ENCODE results near the gene DNAAF2.
"Not testable (repeated sequence)": the region's sequence is repeated elsewhere in the genome, so short reads cannot be mapped to it uniquely, and the experiment has no call there.

The DNAAF2 gene

DNA sequence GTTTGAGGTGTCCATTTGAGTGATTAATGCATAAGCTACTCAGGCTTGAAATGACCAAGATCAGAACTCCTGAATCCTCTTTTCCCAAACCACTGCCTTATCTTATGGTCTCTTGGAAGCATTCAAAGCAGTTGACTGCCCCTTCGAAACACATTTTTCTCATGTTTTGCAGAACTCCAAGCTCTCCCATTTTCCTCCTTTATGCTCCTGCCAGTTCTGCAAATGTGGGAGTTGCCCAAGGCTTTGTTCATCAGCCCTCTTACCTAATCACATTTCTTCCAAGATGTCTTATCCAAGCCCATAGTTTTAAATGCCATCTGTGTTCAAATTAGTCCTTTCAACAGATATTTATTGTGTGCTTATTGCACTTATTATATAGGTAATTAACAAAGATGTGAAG, 1.8 kb upstream of the DNAAF2 start:
- CTCF ChIA-PET: no interaction called here
- no peak for DNase-seq
- H3K4me3 Mint-ChIP-seq: peak overlapping the region; percentile 90
- peaks cover 49% of the 10 kb centered on the region for H3K4me1 Mint-ChIP-seq
- no peak overlapping the region for H3K27ac Mint-ChIP-seq
- peaks cover 38% of the 10 kb centered on the region for H3K36me3 Mint-ChIP-seq
- H3K27me3 Mint-ChIP-seq: no peaks in the 10 kb centered on the region
- H3K9me3 Mint-ChIP-seq: no peaks in the 10 kb centered on the region

GRCh38 chr14:49633640-49634546, 1.2 kb downstream of the DNAAF2 start:
- Mint-ChIP-seq H3K4me3 (peak overlapping the region; percentile 90), H3K9me3 (no peaks in the 10 kb centered on the region), H3K36me3 (peaks cover 25% of the 10 kb centered on the region), H3K27ac (peak overlapping the region; percentile 95), H3K27me3 (no peaks in the 10 kb centered on the region), H3K4me1 (peaks cover 59% of the 10 kb centered on the region)
- CTCF ChIA-PET: interaction anchor here (0.5 to 3.3 kb wide), 15 partner anchors 10 to 229 kb away, joined by 3 to 27 read pairs (median 7); partner anchors contain the start of genes KLHDC2, MGAT2, NEMF and RPL36AL
- DNase-seq: peak; percentile 96

- CTCF ChIA-PET: interaction anchor here (0.9 to 2.0 kb wide), 2 partner anchors 9 to 205 kb away, joined by 4 to 18 read pairs; no protein-coding TSS in a partner anchor
- peaks cover 47% of the 10 kb centered on the region for H3K36me3 Mint-ChIP-seq
- H3K9me3 Mint-ChIP-seq: no peaks in the 10 kb centered on the region
- no peak for DNase-seq
- peaks cover 51% of the 10 kb centered on the region for H3K4me1 Mint-ChIP-seq
- H3K27me3 Mint-ChIP-seq: no peaks in the 10 kb centered on the region
- H3K27ac Mint-ChIP-seq: peak overlapping the region; percentile 80
- H3K4me3 Mint-ChIP-seq: peak overlapping the region; percentile 99
Observed at GRCh38 chr14:49623941-49624839, 10.9 kb downstream of the DNAAF2 start.

GRCh38 chr14:49623387-49623786, 11.7 kb downstream of the DNAAF2 start:
- Mint-ChIP-seq H3K9me3 (no peaks in the 10 kb centered on the region), H3K27ac (peak overlapping the region; percentile 80)

DNA sequence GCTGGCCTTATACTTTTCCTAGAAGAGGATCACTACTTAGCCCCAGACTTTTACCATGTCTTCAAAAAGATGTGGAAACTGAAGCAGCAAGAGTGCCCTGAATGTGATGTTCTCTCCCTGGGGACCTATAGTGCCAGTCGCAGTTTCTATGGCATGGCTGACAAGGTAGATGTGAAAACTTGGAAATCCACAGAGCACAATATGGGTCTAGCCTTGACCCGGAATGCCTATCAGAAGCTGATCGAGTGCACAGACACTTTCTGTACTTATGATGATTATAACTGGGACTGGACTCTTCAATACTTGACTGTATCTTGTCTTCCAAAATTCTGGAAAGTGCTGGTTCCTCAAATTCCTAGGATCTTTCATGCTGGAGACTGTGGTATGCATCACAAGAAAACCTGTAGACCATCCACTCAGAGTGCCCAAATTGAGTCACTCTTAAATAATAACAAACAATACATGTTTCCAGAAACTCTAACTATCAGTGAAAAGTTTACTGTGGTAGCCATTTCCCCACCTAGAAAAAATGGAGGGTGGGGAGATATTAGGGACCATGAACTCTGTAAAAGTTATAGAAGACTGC, 12.9 kb downstream of the DNAAF2 start:
- peak overlapping the region; percentile 99 for H3K4me3 Mint-ChIP-seq
- no peak for DNase-seq
- H3K9me3 Mint-ChIP-seq: no peaks in the 10 kb centered on the region
- peaks cover 59% of the 10 kb centered on the region for H3K36me3 Mint-ChIP-seq
- CTCF ChIA-PET: interaction anchor here (1.4 to 3.4 kb wide), 3 partner anchors 13 to 145 kb away, joined by 3 to 27 read pairs (median 5); partner anchors contain the start of genes DNAAF2 and RPS29
- no peaks in the 10 kb centered on the region for H3K27me3 Mint-ChIP-seq
- peak overlapping the region; percentile 99 for H3K27ac Mint-ChIP-seq
- H3K4me1 Mint-ChIP-seq: peaks cover 61% of the 10 kb centered on the region

More at GRCh38 chr14:49623387-49623786, 11.7 kb downstream of the DNAAF2 start:
- peaks cover 52% of the 10 kb centered on the region for H3K36me3 Mint-ChIP-seq
- no peaks in the 10 kb centered on the region for H3K27me3 Mint-ChIP-seq
- peaks cover 57% of the 10 kb centered on the region for H3K4me1 Mint-ChIP-seq
- H3K4me3 Mint-ChIP-seq: peak overlapping the region; percentile 99
- no peak for DNase-seq
- CTCF ChIA-PET: interaction anchor here (0.9 to 2.0 kb wide), 2 partner anchors 10 to 206 kb away, joined by 4 to 18 read pairs; no protein-coding TSS in a partner anchor

GRCh38 chr14:49621114-49621881, 13.7 kb downstream of the DNAAF2 start:
- Mint-ChIP-seq H3K36me3 (peaks cover 61% of the 10 kb centered on the region), H3K4me1 (peaks cover 62% of the 10 kb centered on the region), H3K9me3 (no peaks in the 10 kb centered on the region)

GRCh38 chr14:49620182-49621113, 14.6 kb downstream of the DNAAF2 start, which contains the start of the genes MGAT2 and RPL36AL:
Gene MGAT2 (plus strand): TSS chr14:49620799. CDS start chr14:49621269, 470 bp downstream.
Gene RPL36AL (minus strand): TSS chr14:49620626. CDS start chr14:49619104, 1,522 bp downstream.
- CTCF ChIA-PET: interaction anchor here (0.6 to 3.4 kb wide), 12 partner anchors 10 to 159 kb away, joined by 3 to 27 read pairs (median 3); partner anchors contain the start of genes DNAAF2, KLHDC1, LRR1 and RPS29
- peaks cover 64% of the 10 kb centered on the region for H3K4me1 Mint-ChIP-seq
- peak within 1 kb of the TSS; percentile 99 for H3K27ac Mint-ChIP-seq
- no peaks in the 10 kb centered on the region for H3K27me3 Mint-ChIP-seq
- H3K4me3 Mint-ChIP-seq: peak within 1 kb of the TSS; percentile 99
- DNase-seq: peak; percentile 97
- H3K36me3 Mint-ChIP-seq: peaks cover 63% of the 10 kb centered on the region
- H3K9me3 Mint-ChIP-seq: no peaks in the 10 kb centered on the region

More at GRCh38 chr14:49621114-49621881, 13.7 kb downstream of the DNAAF2 start:
- Mint-ChIP-seq H3K27me3 (no peaks in the 10 kb centered on the region), H3K27ac (peak overlapping the region; percentile 99), H3K4me3 (peak overlapping the region; percentile 99)
- peak; percentile 77 for DNase-seq
- CTCF ChIA-PET: interaction anchor here (1.0 to 3.4 kb wide), 7 partner anchors 9 to 160 kb away, joined by 3 to 27 read pairs (median 5); partner anchors contain the start of genes DNAAF2, KLHDC1 and RPS29

DNA sequence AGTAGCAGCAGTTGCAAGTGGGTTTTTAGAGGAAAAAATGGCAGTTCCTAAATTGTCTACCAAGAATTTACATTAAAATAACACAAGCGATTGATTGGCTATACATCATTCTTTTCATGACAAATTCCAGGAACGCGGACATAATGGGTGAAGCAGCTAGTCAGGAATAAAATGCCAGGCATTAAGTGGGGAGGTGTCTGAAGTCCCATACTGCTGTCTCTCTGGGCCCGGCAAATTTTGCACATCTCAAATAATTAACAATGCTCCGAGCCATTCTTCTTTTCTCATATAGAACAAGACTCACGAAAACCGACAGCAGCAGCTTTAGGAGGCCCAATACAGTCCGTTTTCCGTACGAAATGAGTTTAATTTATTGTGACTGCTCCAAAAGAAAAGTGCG, 15.3 kb downstream of the DNAAF2 start:
- H3K27me3 Mint-ChIP-seq: no peaks in the 10 kb centered on the region
- no peaks in the 10 kb centered on the region for H3K9me3 Mint-ChIP-seq
- H3K27ac Mint-ChIP-seq: peak overlapping the region; percentile 99
- DNase-seq: no peak
- H3K4me3 Mint-ChIP-seq: peak overlapping the region; percentile 99
- CTCF ChIA-PET: interaction anchor here (0.6 to 3.4 kb wide), 8 partner anchors 10 to 158 kb away, joined by 3 to 27 read pairs (median 3); partner anchors contain the start of genes DNAAF2, KLHDC1 and LRR1
- peaks cover 60% of the 10 kb centered on the region for H3K4me1 Mint-ChIP-seq
- peaks cover 59% of the 10 kb centered on the region for H3K36me3 Mint-ChIP-seq

DNA sequence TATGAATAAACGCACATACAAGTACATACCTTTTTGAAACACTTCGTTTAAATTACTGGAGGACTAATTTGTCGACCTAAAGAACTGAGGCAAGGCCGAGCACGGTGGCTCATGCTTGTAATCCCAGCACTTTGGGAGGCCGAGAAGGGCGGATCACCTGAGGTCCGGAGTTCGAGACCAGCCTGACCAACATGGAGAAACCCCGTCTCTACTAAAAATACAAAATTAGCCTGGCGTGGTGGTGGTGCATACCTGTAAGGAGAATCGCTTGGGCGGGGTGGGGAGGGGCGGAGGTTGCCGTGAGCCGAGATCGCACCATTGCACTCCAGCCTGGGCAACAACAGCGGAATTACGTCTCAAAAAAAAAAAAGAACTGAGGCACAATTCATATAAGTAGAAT, 15.8 kb downstream of the DNAAF2 start:
- Mint-ChIP-seq H3K4me3 (peak overlapping the region; percentile 99), H3K27ac (peak overlapping the region; percentile 99), H3K4me1 (peaks cover 57% of the 10 kb centered on the region), H3K36me3 (peaks cover 58% of the 10 kb centered on the region)
- CTCF ChIA-PET: interaction anchor here (3.4 kb wide), 1 partner anchor 15 kb away, joined by 27 read pairs; the partner anchor contains the start of gene DNAAF2
- not testable (repeated sequence) for DNase-seq, H3K9me3 Mint-ChIP-seq, H3K27me3 Mint-ChIP-seq

- peak overlapping the region; percentile 78 for H3K27ac Mint-ChIP-seq
- peaks cover 53% of the 10 kb centered on the region for H3K36me3 Mint-ChIP-seq
- no peak for DNase-seq
- H3K27me3 Mint-ChIP-seq: no peaks in the 10 kb centered on the region
- peak overlapping the region; percentile 3 for H3K4me3 Mint-ChIP-seq
- CTCF ChIA-PET: no interaction called here
- H3K4me1 Mint-ChIP-seq: peaks cover 44% of the 10 kb centered on the region
- H3K9me3 Mint-ChIP-seq: no peaks in the 10 kb centered on the region
Observed at GRCh38 chr14:49617852-49618519, 17.1 kb downstream of the DNAAF2 start.

DNA sequence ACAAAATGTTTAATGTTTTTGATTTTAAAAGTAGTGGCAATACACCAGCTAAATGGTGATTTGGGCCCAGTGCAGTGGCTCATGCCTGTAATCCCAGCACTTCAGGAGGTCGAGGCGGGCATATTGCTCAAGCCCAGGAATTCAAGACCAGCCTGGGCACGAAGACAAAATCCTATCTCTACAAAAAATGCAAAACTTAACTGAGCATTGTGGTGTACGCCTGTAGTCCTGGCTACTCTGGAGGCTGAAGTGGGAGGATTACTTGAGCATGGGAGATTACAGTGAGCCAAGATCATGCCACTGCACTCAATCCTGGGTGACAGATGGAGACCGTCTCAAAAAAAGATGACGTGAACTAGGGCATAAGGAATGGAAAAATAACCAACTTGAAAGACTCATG, 19.3 kb downstream of the DNAAF2 start:
- H3K9me3 Mint-ChIP-seq: no peaks in the 10 kb centered on the region
- DNase-seq: no peak
- CTCF ChIA-PET: no interaction called here
- peaks cover 46% of the 10 kb centered on the region for H3K36me3 Mint-ChIP-seq
- H3K27me3 Mint-ChIP-seq: no peaks in the 10 kb centered on the region
- H3K4me3 Mint-ChIP-seq: no peak overlapping the region
- H3K27ac Mint-ChIP-seq: no peak overlapping the region
- peaks cover 42% of the 10 kb centered on the region for H3K4me1 Mint-ChIP-seq

Data from activated naive CD4-positive, alpha-beta T cell treated with anti-CD3 and anti-CD28 coated beads, Interleukin-2, amount 10 ng/mL, durations not matched to agents 7 days and 5 days (primary cell).